ENCODE data around the gene RASL10A. TPM values are rescaled to one million over a fixed set of nuclear protein-coding genes. Genes with fewer than 3 reads are reported as not detected.

The RASL10A gene
- total RNA-seq, 3 donors from 2014 or later: 2.7 to 4.7 (median 4.3) TPM

GRCh38 chr22:29305836-29306174 is 9.7 kb downstream of the RASL10A start:
- TF ChIP-seq POLR2AphosphoS5 (IDR thresholded peaks at IDR 0.05) (no peak), POLR2A (IDR thresholded peaks at IDR 0.05) (no peak)
- TF ChIP-seq, protein P1, sequence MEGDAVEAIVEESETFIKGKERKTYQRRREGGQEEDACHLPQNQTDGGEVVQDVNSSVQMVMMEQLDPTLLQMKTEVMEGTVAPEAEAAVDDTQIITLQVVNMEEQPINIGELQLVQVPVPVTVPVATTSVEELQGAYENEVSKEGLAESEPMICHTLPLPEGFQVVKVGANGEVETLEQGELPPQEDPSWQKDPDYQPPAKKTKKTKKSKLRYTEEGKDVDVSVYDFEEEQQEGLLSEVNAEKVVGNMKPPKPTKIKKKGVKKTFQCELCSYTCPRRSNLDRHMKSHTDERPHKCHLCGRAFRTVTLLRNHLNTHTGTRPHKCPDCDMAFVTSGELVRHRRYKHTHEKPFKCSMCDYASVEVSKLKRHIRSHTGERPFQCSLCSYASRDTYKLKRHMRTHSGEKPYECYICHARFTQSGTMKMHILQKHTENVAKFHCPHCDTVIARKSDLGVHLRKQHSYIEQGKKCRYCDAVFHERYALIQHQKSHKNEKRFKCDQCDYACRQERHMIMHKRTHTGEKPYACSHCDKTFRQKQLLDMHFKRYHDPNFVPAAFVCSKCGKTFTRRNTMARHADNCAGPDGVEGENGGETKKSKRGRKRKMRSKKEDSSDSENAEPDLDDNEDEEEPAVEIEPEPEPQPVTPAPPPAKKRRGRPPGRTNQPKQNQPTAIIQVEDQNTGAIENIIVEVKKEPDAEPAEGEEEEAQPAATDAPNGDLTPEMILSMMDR (IDR thresholded peaks at IDR 0.05): no peak
- Histone ChIP-seq H3K36me3 (no peaks in the 10 kb centered on the region), H3K27me3 (no peaks in the 10 kb centered on the region), H3K4me1 (peaks cover 24 to 27% of the 10 kb centered on the region in 2 donors), H3K9me3 (no peaks in the 10 kb centered on the region), H3K4me3 (peak overlapping the region in 2 of 3 donors; percentile 74 to 93), H3K27ac (peak overlapping the region; percentile 89 to 93)
- DNase-seq (ENCODE audit: low spot score in 2 of 2): no peak
- intact Hi-C loops (cut with DNase I; ENCODE audit: low total_unique reads): no loop called here

GRCh38 chr22:29302681-29303465 is 12.6 kb downstream of the RASL10A start:
- Histone ChIP-seq H3K27ac (peak overlapping the region; percentile 54 to 64), H3K36me3 (peaks cover 11% of the 10 kb centered on the region), H3K4me1 (peaks cover 8 to 10% of the 10 kb centered on the region in 2 donors), H3K27me3 (no peaks in the 10 kb centered on the region), H3K4me3 (no peak overlapping the region), H3K9me3 (no peaks in the 10 kb centered on the region)
- no peak for DNase-seq (ENCODE audit: low spot score in 2 of 2)
- intact Hi-C loops (cut with DNase I; ENCODE audit: low total_unique reads): no loop called here
- TF ChIP-seq POLR2AphosphoS5 (IDR thresholded peaks at IDR 0.05) (no peak), POLR2A (IDR thresholded peaks at IDR 0.05) (no peak)
- TF ChIP-seq, protein P1 (IDR thresholded peaks at IDR 0.05): no peak

DNA sequence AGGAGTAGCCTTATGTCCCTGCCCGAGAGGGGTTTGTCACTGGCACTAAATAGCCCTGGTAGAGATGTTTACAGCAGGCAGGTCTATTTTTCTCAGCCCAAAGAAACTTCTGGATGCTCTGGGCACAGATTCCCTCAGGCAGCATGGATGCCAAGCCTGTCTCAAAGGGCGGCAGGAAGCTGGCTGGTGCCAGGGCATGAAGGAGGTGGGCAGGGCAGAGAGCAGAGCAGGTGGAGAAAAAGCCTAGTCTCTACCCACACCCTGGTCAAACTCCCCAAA is 13.2 kb downstream of the RASL10A start:
- TF ChIP-seq POLR2AphosphoS5 (IDR thresholded peaks at IDR 0.05) (no peak), POLR2A (IDR thresholded peaks at IDR 0.05) (no peak)
- TF ChIP-seq, protein P1 (IDR thresholded peaks at IDR 0.05): no peak
- Histone ChIP-seq H3K27ac (peak overlapping the region; percentile 54 to 64), H3K9me3 (no peaks in the 10 kb centered on the region), H3K36me3 (peaks cover 17% of the 10 kb centered on the region), H3K4me1 (peaks cover 7 to 8% of the 10 kb centered on the region in 2 donors), H3K27me3 (no peaks in the 10 kb centered on the region), H3K4me3 (no peak overlapping the region)
- no peak for DNase-seq (ENCODE audit: low spot score in 2 of 2)
- intact Hi-C loops (cut with DNase I; ENCODE audit: low total_unique reads): no loop called here

DNA sequence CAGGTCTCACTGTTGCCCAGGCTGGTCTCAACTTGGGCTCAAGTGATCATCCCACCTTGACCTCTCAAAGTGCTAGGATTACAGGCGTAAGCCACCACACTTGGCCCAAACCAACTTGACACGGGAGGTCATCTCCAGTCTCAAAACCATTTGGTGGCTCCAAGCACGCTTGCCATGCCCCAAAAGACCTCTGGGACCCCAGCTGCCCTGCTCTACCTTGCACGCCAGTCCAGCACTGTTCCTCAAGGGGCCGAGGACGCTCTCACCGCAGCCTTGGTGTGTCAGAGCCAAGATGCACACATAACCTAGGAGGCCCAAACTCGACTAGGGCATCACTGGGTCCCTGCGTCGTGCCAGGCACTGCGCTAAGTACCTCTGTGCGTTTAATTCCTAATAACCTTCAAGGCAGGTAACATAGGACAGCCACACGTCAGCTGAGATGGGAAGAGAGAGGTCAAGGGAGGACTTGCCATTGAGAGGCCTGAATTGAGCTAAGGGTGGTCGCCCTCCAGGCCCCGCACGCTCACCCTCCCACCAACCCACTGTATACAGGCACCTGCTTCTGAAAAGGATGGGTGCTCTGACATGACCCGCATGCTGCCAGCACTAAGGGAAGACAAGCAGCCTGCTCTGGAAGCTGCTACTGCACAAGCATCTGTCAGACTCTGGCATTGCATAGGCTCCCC is 13.6 kb downstream of the RASL10A start:
- peak overlapping the region; percentile 54 to 64 for H3K27ac ChIP-seq
- intact Hi-C loops (cut with DNase I; ENCODE audit: low total_unique reads): no loop called here

More for the DNA sequence above, 13.6 kb downstream of the RASL10A start:
- no peaks in the 10 kb centered on the region for H3K9me3 ChIP-seq
- DNase-seq (ENCODE audit: low spot score in 2 of 2): no peak
- H3K27me3 ChIP-seq: no peaks in the 10 kb centered on the region
- H3K36me3 ChIP-seq: peaks cover 22% of the 10 kb centered on the region
- H3K4me1 ChIP-seq: peaks cover 7 to 8% of the 10 kb centered on the region in 2 donors
- TF ChIP-seq POLR2AphosphoS5 (IDR thresholded peaks at IDR 0.05) (no peak), POLR2A (IDR thresholded peaks at IDR 0.05) (no peak)
- TF ChIP-seq, protein P1 (IDR thresholded peaks at IDR 0.05): no peak
- no peak overlapping the region for H3K4me3 ChIP-seq
